Common myeloid progenitor, CD34-positive (primary cell): ENCODE data around the gene WWTR1.

Experiments
- CTCF ChIA-PET: fragments of 350-600 bp; sonication (Branson Sonifier 250); formaldehyde crosslinking; loops from one replicate; lab custom pipeline; 2021; ENCODE audit warnings: antibody characterized with exemption; lab: Charles Lee
- POLR2A ChIA-PET: fragments of 350-600 bp; sonication (Branson Sonifier 250); formaldehyde crosslinking; loops from one replicate; lab custom pipeline; 2021; ENCODE audit warnings: antibody characterized with exemption; lab: Charles Lee
- DNase-seq, 3 donors: peaks; one replicate each; pipeline versions ENCODE4 v3.0.0 to v3.0.0-alpha.2; 2013
- H3K27ac ChIP-seq, 2 experiments: 1 replicate in 1 of 2; 2 replicates in 1 of 2; pipeline ENCODE4 v1.7.0; 2013; ENCODE audit warnings: inconsistent platforms in 2 of 2, low read length in 2 of 2, mild to moderate bottlenecking in 2 of 2, low read depth in 1 of 2, moderate library complexity in 1 of 2; ENCODE audit not compliant: severe bottlenecking in 2 of 2, insufficient read depth in 1 of 2, poor library complexity in 1 of 2
- H3K27me3 ChIP-seq, 5 experiments: replicated peaks in 2 of 5; 1 replicate in 3 of 5; 2 replicates in 2 of 5; pipeline versions ENCODE4 v1.6.1 to v1.7.0; 2013; ENCODE audit warnings: low read length in 4 of 5, mild to moderate bottlenecking in 2 of 5, moderate library complexity in 2 of 5, inconsistent platforms in 1 of 5; ENCODE audit not compliant: insufficient read depth in 5 of 5, control insufficient read depth in 4 of 5
- H3K36me3 ChIP-seq, 4 experiments: 1 replicate in 2 of 4; 2 replicates in 2 of 4; pipeline versions ENCODE4 v1.6.1 to v1.7.0; 2013; ENCODE audit warnings: low read length in 3 of 4, control low read depth in 1 of 4, mild to moderate bottlenecking in 1 of 4; ENCODE audit not compliant: control insufficient read depth in 4 of 4, insufficient read depth in 4 of 4
- H3K4me1 ChIP-seq, 4 experiments: 1 replicate in 3 of 4; 2 replicates in 1 of 4; pipeline versions ENCODE4 v1.6.1 to v1.7.1; 2013; ENCODE audit warnings: low read length in 3 of 4, mild to moderate bottlenecking in 3 of 4, control low read depth in 1 of 4, inconsistent platforms in 1 of 4, moderate library complexity in 1 of 4; ENCODE audit not compliant: control insufficient read depth in 4 of 4, insufficient read depth in 4 of 4; ENCODE audit errors: control extremely low read depth in 1 of 4
- H3K4me3 ChIP-seq, 7 experiments: 1 replicate in 4 of 7; 2 replicates in 3 of 7; pipeline versions ENCODE4 v1.5.1 to v1.7.0; 2013; ENCODE audit warnings: mild to moderate bottlenecking in 7 of 7, low read length in 6 of 7, moderate library complexity in 6 of 7, inconsistent platforms in 2 of 7, low read depth in 2 of 7, control low read depth in 1 of 7; ENCODE audit not compliant: insufficient read depth in 4 of 7, control insufficient read depth in 1 of 7; ENCODE audit errors: extremely low read depth in 1 of 7
- H3K9me3 ChIP-seq, 5 experiments: 1 replicate in 4 of 5; 2 replicates in 1 of 5; pipeline versions ENCODE4 v1.6.1 to v1.7.1; 2013; ENCODE audit warnings: low read length in 4 of 5, mild to moderate bottlenecking in 2 of 5, inconsistent platforms in 1 of 5, low read depth in 1 of 5, moderate library complexity in 1 of 5; ENCODE audit not compliant: control insufficient read depth in 4 of 5, insufficient read depth in 2 of 5; ENCODE audit errors: control extremely low read depth in 1 of 5
- WGBS: methylation state at CpG from one replicate; pipeline ENCODE4 v1.1.5; 2013; ENCODE audit not compliant: insufficient coverage; 5-methylcytosine and 5-hydroxymethylcytosine counted together

The WWTR1 gene

DNA sequence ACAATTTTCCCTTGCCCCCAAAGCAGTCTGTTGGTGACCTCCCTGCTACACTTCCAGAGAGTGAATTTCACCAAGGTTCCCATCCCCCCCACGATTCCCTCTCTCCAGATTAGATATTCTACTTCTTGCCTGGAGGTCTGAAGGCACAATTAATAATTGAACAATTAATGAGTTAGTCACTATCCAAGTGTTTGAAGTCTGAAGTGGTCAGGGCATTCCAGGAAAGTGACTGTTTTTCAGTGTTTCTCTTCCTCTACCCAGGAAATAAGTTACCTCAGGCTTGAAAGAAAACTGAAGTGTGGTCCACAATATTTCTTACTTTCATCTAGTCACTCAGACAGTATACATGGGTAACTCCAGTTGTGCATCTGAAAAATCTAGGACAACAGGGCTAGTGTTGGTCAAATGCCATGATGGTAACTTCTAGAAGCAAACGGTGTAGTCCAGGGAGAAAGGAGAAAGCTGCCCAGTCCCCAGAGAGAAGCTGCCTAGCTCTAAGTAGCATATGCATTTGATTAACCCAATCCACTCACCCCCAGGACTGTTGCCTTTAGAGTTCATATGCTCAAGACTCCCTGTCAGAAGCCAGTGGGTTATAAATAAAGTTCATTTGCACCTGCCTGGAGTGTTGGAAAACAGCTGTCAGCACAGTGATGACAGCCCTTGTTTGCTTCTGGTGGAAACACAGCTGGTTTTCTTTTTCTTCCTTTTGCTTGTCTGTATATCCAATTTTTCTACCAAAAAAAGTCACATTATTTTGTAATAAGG, 185.6 kb downstream of the WWTR1 start:
- no peaks in the 10 kb centered on the region for H3K9me3 ChIP-seq

DNA sequence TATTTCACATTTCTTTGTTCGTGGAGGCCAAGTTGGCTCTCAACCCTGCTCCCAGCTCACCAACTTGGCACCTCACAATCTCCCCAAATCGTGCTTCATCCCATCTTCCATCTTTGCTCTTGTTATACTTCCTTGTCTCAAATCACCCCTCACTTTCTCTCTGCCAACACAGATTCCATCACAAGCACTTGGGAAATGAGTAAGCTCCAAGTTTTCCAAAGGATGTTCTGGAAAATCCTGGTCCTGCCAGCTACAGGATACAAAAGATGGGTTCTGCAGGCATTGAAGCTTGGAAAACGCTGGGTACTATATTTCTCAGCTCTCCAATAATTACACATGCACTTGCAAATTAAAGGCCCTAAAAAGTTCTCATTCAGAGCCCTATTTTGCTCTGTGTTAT, 187.4 kb downstream of the WWTR1 start:
- POLR2A ChIA-PET, result no interaction called here
- Histone ChIP-seq H3K4me1 (peaks cover 0 to 12% (median 2%) of the 10 kb centered on the region in 4 experiments), H3K4me3 (no peak overlapping the region)

More for the DNA sequence above, 185.6 kb downstream of the WWTR1 start:
- no CpG with 5 or more reads among the region's 2 CpGs for WGBS
- Histone ChIP-seq H3K4me1 (peaks cover 0 to 12% (median 2%) of the 10 kb centered on the region in 4 experiments), H3K27me3 (no peaks in the 10 kb centered on the region), H3K27ac (no peak overlapping the region), H3K4me3 (no peak overlapping the region), H3K36me3 (no peaks in the 10 kb centered on the region)
- ChIA-PET POLR2A (no interaction called here), CTCF (interaction anchor here (1.1 to 2.0 kb wide), 2 partner anchors 13 to 17 kb away, joined by 5 to 6 read pairs; no protein-coding TSS in a partner anchor)
- DNase-seq, result no peak

DNA sequence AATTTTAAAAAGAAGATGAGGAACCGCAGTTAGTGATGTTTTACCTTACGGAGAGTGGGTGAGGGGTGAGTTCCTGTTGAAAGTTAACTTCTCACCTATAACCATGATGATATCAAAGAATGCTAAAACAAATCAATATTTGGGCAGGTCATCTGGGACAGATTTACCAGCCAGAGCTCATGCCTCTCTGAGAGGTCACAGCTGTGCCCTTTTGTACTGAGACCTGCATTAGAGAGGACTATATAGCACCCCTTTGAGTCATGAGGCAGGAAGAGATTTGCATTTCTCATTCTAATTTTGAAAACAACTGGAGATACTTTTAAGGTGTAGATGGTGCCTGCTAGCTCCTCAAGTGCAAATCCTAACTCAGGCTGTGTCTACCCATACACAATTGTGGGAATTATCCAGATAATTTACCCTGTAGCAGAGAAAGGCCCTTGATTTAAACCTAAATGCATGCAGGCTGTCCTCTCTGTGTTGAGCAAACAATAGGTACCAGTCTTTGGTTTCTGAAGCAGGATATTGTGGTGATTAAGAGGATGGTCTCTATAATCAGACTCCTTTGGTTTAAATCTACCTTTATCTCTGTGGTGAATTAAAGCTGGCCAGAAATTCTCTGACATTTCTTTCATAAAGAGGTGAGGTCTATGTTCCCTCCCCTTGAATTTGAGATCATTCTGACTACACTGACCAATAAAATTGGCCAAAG, 189.2 kb downstream of the WWTR1 start:
- ChIA-PET POLR2A (no interaction called here), CTCF (interaction anchor here (1.2 to 1.8 kb wide), 2 partner anchors 8 to 10 kb away, joined by 3 to 5 read pairs; no protein-coding TSS in a partner anchor)
- H3K9me3 ChIP-seq, result no peaks in the 10 kb centered on the region
- H3K27ac ChIP-seq, result no peak overlapping the region
- no peaks in the 10 kb centered on the region for H3K27me3 ChIP-seq
- H3K4me1 ChIP-seq, result peaks cover 0 to 12% (median 2%) of the 10 kb centered on the region in 4 experiments
- H3K36me3 ChIP-seq, result no peaks in the 10 kb centered on the region
- WGBS, result no CpG with 5 or more reads among the region's 2 CpGs
- H3K4me3 ChIP-seq, result no peak overlapping the region
- DNase-seq, result no peak

More for the DNA sequence above, 187.4 kb downstream of the WWTR1 start:
- no peaks in the 10 kb centered on the region for H3K36me3 ChIP-seq
- 100% methylated on average over 2 of the region's 3 CpGs for WGBS
- no peaks in the 10 kb centered on the region for H3K9me3 ChIP-seq
- no peak overlapping the region for H3K27ac ChIP-seq
- CTCF ChIA-PET, result interaction anchor here (0.9 to 1.7 kb wide), 4 partner anchors 9 to 119 kb away, joined by 3 to 9 read pairs (median 4); no protein-coding TSS in a partner anchor
- no peaks in the 10 kb centered on the region for H3K27me3 ChIP-seq
- no peak for DNase-seq
